RWPE2 (cell line): Measurements from ENCODE around the gene SSBP4.

Source experiments
- ATAC-seq: fragments of 200-7000 bp; cut with Tn5 transposase; 3 replicates; pipeline ENCODE4 v1.9.1; 2021; ENCODE audit warnings: low read depth
- DNase-seq: peaks from one replicate; pipeline ENCODE4 v3.0.0-alpha.2; 2020; ENCODE audit warnings: low spot score
- H3K27ac ChIP-seq: fragments of 450-650 bp; 2 replicates; pipeline ENCODE4 v1.5.1; 2017; ENCODE audit warnings: mild to moderate bottlenecking; ENCODE audit not compliant: poor library complexity, severe bottlenecking
- H3K27me3 ChIP-seq: fragments of 250-450 bp; sonication (Bioruptor Pico); 2 replicates; pipeline ENCODE4 v1.5.1; 2021; ENCODE audit warnings: mild to moderate bottlenecking, moderate library complexity; ENCODE audit not compliant: insufficient read depth, poor library complexity, severe bottlenecking
- H3K36me3 ChIP-seq: fragments of 250-450 bp; sonication (Bioruptor Pico); 2 replicates; pipeline ENCODE4 v1.5.1; 2020; ENCODE audit warnings: low read depth, mild to moderate bottlenecking, moderate library complexity
- H3K4me1 ChIP-seq: fragments of 250-450 bp; sonication (Bioruptor Pico); 2 replicates; pipeline ENCODE4 v1.5.1; 2021; ENCODE audit warnings: mild to moderate bottlenecking, moderate library complexity; ENCODE audit not compliant: insufficient read depth, poor library complexity, severe bottlenecking
- H3K4me3 ChIP-seq: fragments of 250-450 bp; sonication (Bioruptor Pico); 2 replicates; pipeline ENCODE4 v1.5.1; 2021; ENCODE audit warnings: mild to moderate bottlenecking, moderate library complexity; ENCODE audit not compliant: severe bottlenecking
- H3K9me3 ChIP-seq: fragments of 250-450 bp; sonication (Bioruptor Pico); 2 replicates; pipeline ENCODE4 v1.5.1; 2021; ENCODE audit warnings: mild to moderate bottlenecking, moderate library complexity; ENCODE audit not compliant: severe bottlenecking
- CTCF ChIP-seq: fragments of 450-650 bp; IDR thresholded peaks from one replicate; pipeline ENCODE4 v1.5.1; 2017; ENCODE audit warnings: mild to moderate bottlenecking, moderate library complexity; ENCODE audit not compliant: poor library complexity, severe bottlenecking

Gene SSBP4

GRCh38 chr19:18464646-18465045 is 45.4 kb downstream of the SSBP4 start:
- H3K36me3 ChIP-seq, result peaks cover 28% of the 10 kb centered on the region

GRCh38 chr19:18465214-18465963 is 46.2 kb downstream of the SSBP4 start:
- Histone ChIP-seq H3K27ac (peak overlapping the region; percentile 20), H3K27me3 (no peaks in the 10 kb centered on the region), H3K36me3 (peaks cover 28% of the 10 kb centered on the region), H3K9me3 (no peaks in the 10 kb centered on the region), H3K4me1 (peaks cover 10% of the 10 kb centered on the region), H3K4me3 (no peak overlapping the region)
- no peak for TF ChIP-seq CTCF
- DNase-seq, result no peak
- no peak for ATAC-seq

More at GRCh38 chr19:18464646-18465045, 45.4 kb downstream of the SSBP4 start:
- peaks cover 17% of the 10 kb centered on the region for H3K4me1 ChIP-seq
- no peak for TF ChIP-seq CTCF
- peak overlapping the region; percentile 20 for H3K27ac ChIP-seq
- no peak for DNase-seq
- no peaks in the 10 kb centered on the region for H3K27me3 ChIP-seq
- no peak for ATAC-seq
- no peak overlapping the region for H3K4me3 ChIP-seq
- no peaks in the 10 kb centered on the region for H3K9me3 ChIP-seq

GRCh38 chr19:18465964-18466339 is 46.8 kb downstream of the SSBP4 start:
- DNase-seq, result no peak
- no peak for TF ChIP-seq CTCF
- Histone ChIP-seq H3K4me3 (no peak overlapping the region), H3K27ac (no peak overlapping the region), H3K27me3 (no peaks in the 10 kb centered on the region), H3K4me1 (peaks cover 4% of the 10 kb centered on the region), H3K9me3 (no peaks in the 10 kb centered on the region), H3K36me3 (peaks cover 31% of the 10 kb centered on the region)
- no peak for ATAC-seq

- Histone ChIP-seq H3K9me3 (no peaks in the 10 kb centered on the region), H3K36me3 (peaks cover 31% of the 10 kb centered on the region), H3K27ac (no peak overlapping the region), H3K4me1 (no peaks in the 10 kb centered on the region), H3K4me3 (no peak overlapping the region), H3K27me3 (no peaks in the 10 kb centered on the region)
- DNase-seq (no peak), ATAC-seq (no peak)
- TF ChIP-seq CTCF, result no peak
These were observed 47.2 kb downstream of the SSBP4 start for GRCh38 chr19:18466354-18466753.

GRCh38 chr19:18467978-18468377 is 48.8 kb downstream of the SSBP4 start:
- no peak overlapping the region for H3K27ac ChIP-seq
- no peaks in the 10 kb centered on the region for H3K27me3 ChIP-seq
- no peaks in the 10 kb centered on the region for H3K4me1 ChIP-seq
- no peaks in the 10 kb centered on the region for H3K9me3 ChIP-seq
- no peak for TF ChIP-seq CTCF
- H3K4me3 ChIP-seq, result no peak overlapping the region
- no peak for ATAC-seq
- DNase-seq, result no peak
- H3K36me3 ChIP-seq, result peaks cover 26% of the 10 kb centered on the region
